Inferior parietal cortex (tissue), 1 donor: ENCODE results near the gene SLC15A5.

Source experiments
- DNase-seq: peaks from one replicate; pipeline ENCODE4 v3.0.0-alpha.2; 2016; ENCODE audit errors: extremely low spot score

The SLC15A5 gene

DNA sequence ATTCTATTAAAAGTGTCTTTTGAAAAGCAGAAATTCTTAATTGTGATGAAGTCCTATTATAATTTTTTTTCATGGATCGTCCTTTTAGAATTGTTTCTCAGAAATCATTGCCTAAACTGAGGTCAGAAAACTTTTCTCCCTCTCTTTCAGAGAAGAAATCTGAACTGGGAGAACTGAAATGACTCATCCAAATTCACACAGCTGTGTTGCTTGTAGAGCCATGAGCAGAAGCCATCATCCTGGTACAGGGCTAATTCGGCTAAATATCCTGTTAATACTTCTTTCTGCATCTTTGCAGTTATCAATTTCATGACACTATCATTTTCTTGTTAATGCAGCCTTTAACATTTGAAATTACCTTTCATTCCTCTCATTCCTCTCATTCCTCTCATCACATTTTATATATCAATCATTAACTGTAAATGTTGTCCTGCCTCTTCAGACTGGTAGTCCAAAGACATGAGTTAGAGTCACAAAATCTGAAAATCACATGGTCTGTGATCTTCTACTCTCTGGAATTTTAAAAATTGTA, 15.5 kb downstream of the SLC15A5 start:
- no peak for DNase-seq

- no peak for DNase-seq
Observed at GRCh38 chr12:16260206-16260605, 17.3 kb downstream of the SLC15A5 start.

DNA sequence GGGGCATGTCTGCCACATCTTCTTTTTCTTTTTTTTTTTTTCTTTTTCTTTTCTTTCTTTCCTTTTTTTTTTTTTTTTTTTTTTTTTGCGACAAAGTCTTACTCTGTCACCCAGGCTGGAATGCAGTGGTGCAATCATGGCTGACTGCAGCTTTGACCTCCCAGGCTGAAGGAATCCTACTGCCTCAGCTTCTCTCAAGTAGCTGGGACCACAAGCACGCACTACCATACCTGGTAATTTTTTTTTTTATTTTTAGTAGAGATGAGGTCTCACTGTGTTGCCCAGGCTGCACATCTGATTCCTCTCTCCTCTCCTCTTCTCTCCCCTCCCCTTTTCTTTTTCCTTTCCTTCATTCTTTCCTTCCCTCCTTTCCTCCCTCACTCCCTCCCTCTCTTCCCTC, 18.5 kb downstream of the SLC15A5 start:
- no peak for DNase-seq

DNA sequence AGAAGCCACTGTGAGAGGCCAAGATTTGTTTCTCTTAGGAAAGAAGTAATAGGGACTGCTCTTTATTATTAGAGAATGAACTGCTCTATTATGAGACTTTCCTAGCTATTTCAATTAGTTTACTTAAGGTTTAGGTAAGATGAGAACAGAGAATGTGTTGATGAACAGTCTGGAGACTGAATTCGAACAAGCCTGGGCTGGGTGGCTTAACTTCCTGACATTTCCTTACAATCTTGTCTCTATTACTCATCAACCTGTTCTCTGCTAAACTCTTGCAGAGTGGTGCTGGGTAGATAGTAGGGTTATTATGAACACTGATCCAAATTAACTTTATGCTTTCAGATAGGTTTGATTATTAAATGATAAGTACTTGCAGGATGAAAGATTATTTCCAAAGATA, 31.2 kb downstream of the SLC15A5 start:
- DNase-seq, result no peak

- DNase-seq, result no peak
Observed at GRCh38 chr12:16245209-16245608, 32.3 kb downstream of the SLC15A5 start.

DNA sequence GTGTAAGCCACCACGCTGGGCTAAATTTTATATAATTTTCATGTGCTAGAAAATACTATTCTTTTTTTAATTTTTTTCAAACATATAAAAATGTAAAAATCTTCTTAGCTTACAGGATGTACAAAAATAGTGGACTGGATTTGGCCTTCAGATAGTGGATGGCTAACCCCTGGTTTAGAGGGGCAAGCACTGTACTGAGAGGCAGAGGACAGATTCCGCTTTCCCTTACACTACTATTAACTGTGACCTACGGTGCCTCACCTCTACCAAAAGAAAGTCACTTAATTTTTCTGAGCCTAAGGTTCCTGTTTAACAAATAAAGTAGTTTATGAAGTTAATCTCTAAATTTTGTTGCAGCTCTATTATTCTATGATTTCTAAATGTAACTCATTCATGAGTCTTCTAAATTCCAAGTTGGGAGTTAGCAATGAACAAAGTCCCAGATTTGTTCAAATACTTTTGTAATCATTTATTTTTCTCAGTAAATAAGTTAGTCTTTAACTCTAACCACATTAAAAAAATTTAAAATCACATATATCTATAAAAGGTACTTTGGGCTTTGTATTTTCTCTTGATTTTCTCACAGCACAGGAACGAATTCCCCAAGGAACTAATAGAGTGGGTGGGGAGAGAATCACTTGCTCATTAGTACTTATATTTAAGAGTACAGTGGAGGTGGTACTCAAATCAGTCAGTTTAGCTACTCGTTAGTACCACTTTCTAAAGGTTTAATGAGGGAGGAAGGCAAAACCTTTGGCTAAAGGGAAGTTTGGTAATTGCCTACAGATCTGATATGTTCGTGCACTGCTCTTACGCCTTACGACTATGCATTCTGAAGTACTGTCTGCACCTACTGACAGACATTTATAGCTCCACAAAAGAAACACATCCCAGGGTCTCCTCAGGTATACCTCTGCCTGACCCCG, 33.7 kb downstream of the SLC15A5 start:
- no peak for DNase-seq

DNA sequence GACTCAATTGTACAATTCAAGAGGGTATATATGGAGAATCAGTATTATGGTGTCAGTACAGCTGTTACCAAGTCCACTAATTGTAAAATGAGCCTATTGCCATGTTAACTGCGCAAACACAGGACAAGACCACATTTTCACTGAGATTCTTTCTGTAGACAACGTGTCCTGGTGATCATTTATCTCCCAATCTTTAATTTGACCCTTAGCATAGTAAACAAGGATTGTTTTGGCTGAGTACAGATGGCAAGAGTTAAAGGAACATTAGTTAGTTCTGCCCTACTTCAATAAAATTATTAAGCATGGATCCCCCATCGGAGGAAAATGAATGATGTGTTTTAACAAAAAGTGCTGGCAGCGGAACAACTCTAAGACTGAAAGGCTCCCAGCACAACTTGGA, 36.1 kb downstream of the SLC15A5 start:
- no peak for DNase-seq

DNA sequence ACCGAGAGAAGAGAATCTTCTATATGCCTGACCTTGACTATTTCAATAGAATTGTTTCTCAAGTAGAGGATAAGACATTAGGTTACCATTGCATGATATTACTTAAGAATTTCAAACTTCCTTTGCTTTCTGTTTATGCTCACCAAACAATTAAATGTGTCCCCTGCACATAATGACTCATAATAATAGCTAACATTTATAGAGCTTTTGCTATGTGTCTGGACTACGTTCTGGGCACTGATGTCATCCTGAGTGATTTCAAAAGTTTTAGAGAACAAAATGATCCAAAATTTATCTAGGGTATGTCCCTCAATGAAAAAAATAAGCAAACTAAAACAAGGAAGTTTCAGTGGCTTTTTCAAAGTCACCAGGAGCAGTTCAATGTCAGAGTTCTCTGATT, 38.8 kb downstream of the SLC15A5 start:
- DNase-seq, result no peak

GRCh38 chr12:16229676-16230075, 47.8 kb downstream of the SLC15A5 start:
- DNase-seq, result no peak

- DNase-seq, result no peak
Observed at GRCh38 chr12:16228067-16228466, 49.4 kb downstream of the SLC15A5 start.

- no peak for DNase-seq
Observed at GRCh38 chr12:16225692-16226091, 51.8 kb downstream of the SLC15A5 start.

DNA sequence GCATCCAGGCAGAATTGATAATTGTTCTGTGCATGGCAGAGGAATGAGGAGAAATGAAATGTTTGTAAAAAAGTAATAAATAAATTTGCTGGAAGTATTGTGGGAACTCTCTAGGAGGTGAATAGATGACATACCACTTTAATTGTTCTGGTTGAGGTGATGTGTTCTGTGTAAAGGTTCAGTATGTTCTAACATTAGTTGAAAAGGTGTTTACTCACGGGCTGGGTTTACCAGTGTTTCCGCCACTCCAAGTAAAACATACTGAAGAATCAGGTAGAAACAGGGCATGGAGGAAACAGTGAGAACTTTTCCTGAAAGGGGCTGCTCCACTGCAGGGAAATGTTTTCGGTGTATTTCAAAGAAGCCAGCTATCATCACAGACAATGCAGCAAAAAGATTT, 53.3 kb downstream of the SLC15A5 start:
- DNase-seq, result no peak

DNA sequence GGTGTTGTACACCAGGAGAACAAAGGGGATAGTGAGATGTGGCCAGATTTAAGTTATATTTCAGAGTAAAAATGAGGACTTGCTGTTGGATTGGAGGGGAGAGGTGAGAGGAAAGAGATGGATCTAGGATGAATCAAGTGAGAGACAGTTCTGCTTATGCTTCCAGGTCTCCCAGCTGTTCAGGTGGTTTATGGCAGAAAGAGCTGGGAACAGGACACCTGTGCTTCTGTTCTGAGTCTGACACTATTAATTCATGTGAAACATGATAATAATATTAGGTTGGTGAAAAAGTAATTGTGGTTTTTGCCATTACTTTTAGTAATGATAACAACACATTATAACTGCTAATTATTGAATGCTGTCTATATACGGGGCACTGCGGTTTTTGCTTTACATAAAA, 55.7 kb downstream of the SLC15A5 start:
- no peak for DNase-seq

GRCh38 chr12:16220120-16220519, 57.4 kb downstream of the SLC15A5 start:
- no peak for DNase-seq

GRCh38 chr12:16218934-16219751, 58.3 kb downstream of the SLC15A5 start:
- DNase-seq, result no peak

- DNase-seq, result no peak
Observed at GRCh38 chr12:16218234-16218633, 59.3 kb downstream of the SLC15A5 start.

- DNase-seq, result peak; percentile 14
Observed at GRCh38 chr12:16211731-16212130, 65.8 kb downstream of the SLC15A5 start.

GRCh38 chr12:16198884-16199283, 78.6 kb downstream of the SLC15A5 start:
- no peak for DNase-seq

- DNase-seq, result no peak
Observed at GRCh38 chr12:16197600-16197999, 79.9 kb downstream of the SLC15A5 start.

- no peak for DNase-seq
Observed at GRCh38 chr12:16189849-16190248, 87.6 kb downstream of the SLC15A5 start.

DNA sequence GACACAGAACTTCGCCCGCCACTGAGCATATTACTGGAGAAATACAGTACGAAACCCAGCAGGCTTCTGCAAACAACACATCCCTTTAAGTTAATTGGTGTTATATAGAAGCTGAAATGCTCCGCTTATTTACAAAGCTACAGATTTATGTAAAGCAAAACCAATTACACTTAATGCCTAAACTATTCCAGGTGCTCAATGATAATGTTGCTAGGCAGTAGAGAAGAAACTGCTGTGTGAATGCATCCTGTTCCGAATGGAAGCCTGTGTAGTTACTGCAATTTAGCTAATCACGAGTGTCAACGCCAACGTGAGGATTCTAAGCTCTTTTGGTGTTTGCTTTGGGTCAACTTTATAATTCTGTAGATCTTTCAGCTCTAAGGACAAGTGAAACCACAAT, 89.8 kb downstream of the SLC15A5 start:
- DNase-seq, result no peak

DNA sequence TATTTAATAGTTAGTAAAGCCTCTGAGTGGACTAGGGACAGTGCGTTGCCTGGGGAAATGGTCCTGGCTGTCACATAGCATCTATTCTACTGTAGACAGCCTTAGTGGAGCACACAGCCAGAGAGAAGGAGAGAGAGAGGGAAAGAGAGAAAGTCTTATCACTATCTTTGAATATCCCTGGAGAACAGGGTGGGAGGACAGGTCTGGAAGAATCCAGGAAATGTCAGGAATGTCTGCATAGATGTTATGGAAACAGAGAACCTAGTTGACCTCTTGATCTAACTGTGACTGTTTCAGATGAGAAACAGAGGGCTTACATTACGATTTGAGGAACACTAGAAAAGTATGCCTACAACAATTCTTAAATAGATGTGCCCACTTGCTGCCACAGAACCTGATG, 92.8 kb downstream of the SLC15A5 start:
- no peak for DNase-seq

GRCh38 chr12:16183541-16183940, 93.9 kb downstream of the SLC15A5 start:
- DNase-seq, result no peak
